ENCODE results near the gene ZFP2. TPM values are rescaled to one million over a fixed set of nuclear protein-coding genes. Genes with fewer than 3 reads are reported as not detected.
"Not testable (repeated sequence)": the region's sequence is repeated elsewhere in the genome, so short reads cannot be mapped to it uniquely, and the experiment has no call there.

ZFP2 gene
- total RNA-seq, 2 donors from 2014 or later: 0.89 to 1.0 TPM

DNA sequence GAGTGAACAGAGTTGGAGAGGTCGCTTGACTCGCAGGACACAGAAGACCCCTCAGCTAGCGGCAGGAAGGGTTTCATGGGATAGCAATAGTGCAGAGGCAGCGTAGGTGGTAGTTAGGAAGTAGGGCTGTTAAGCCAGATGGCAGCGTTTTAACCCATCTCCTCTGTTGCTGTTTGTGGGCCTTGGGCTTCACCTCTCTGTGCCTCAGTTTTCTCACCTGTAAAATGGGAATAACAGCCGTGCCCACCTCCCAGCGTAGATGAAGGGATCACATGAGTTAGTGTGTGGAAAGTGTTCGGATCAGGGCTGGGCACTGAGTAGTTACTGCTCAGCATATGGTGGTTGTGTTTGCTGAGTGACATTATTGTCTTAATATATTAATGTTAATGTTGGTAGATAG, 34.1 kb upstream of the ZFP2 start:
- intact Hi-C loops (cut with DNase I): loop anchor here (5.0 kb wide), 1 partner anchor 134 kb away; no protein-coding TSS in a partner anchor
- no peak overlapping the region for H3K4me3 ChIP-seq

DNA sequence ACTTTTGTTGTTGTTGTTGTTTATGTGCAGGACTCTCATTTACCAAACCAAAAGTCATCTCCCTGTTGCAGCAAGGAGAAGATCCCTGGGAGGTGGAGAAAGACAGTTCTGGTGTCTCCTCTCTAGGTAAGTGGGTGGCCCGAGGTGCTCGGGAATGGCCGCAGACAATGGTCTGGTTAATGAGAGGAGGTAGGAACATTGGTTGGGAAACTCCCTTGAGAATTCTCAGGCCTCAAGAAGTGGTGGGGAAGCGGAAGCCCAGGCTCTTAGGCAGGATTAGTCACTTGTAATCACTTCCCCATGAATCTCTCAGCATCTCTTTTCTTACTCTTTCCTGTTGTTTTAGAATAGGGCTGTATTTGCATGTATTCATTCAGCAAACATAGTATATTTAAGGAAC, 28.8 kb upstream of the ZFP2 start:
- no peaks in the 10 kb centered on the region for H3K4me1 ChIP-seq
- H3K4me3 ChIP-seq: no peak overlapping the region
- intact Hi-C loops (cut with DNase I): no loop called here
- H3K36me3 ChIP-seq: no peaks in the 10 kb centered on the region
- TF ChIP-seq, protein P1, sequence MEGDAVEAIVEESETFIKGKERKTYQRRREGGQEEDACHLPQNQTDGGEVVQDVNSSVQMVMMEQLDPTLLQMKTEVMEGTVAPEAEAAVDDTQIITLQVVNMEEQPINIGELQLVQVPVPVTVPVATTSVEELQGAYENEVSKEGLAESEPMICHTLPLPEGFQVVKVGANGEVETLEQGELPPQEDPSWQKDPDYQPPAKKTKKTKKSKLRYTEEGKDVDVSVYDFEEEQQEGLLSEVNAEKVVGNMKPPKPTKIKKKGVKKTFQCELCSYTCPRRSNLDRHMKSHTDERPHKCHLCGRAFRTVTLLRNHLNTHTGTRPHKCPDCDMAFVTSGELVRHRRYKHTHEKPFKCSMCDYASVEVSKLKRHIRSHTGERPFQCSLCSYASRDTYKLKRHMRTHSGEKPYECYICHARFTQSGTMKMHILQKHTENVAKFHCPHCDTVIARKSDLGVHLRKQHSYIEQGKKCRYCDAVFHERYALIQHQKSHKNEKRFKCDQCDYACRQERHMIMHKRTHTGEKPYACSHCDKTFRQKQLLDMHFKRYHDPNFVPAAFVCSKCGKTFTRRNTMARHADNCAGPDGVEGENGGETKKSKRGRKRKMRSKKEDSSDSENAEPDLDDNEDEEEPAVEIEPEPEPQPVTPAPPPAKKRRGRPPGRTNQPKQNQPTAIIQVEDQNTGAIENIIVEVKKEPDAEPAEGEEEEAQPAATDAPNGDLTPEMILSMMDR (IDR thresholded peaks at IDR 0.05): no peak
- no peak overlapping the region for H3K9ac ChIP-seq (ENCODE audit: low read depth in 2 of 2, low read length in 2 of 2)
- DNase-seq: no peak
- no peaks in the 10 kb centered on the region for H3K9me3 ChIP-seq
- H3K27ac ChIP-seq: no peak overlapping the region
- H3K27me3 ChIP-seq: no peaks in the 10 kb centered on the region

More for the DNA sequence above, 34.1 kb upstream of the ZFP2 start:
- no peaks in the 10 kb centered on the region for H3K36me3 ChIP-seq
- H3K4me1 ChIP-seq: no peaks in the 10 kb centered on the region
- no peaks in the 10 kb centered on the region for H3K9me3 ChIP-seq
- TF ChIP-seq, protein P1 (IDR thresholded peaks at IDR 0.05): no peak
- no peak for DNase-seq
- no peaks in the 10 kb centered on the region for H3K27me3 ChIP-seq
- H3K27ac ChIP-seq: no peak overlapping the region
- H3K9ac ChIP-seq (ENCODE audit: low read depth in 2 of 2, low read length in 2 of 2): no peak overlapping the region

DNA sequence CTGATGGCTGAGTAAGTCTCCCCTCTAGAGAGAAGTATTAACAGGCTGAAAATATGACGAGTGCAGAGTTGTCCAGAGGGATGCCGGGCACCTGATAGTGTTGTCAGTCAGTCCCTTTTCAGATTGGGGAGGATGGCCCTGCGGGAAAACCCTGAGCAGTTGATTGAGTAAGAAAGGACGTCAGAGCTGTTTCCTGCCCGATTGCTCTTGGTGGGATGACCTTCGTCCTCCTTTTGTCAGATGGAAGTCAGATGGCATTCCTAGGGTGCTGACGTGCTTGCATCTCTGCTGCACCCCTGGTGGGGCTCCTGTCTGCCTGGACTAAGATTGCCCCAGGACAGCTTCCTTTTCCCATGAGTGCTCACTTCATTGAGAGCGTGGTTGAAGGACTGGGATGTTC, 26.1 kb upstream of the ZFP2 start:
- intact Hi-C loops (cut with DNase I): no loop called here
- Histone ChIP-seq H3K27me3 (no peaks in the 10 kb centered on the region), H3K36me3 (no peaks in the 10 kb centered on the region)

DNA sequence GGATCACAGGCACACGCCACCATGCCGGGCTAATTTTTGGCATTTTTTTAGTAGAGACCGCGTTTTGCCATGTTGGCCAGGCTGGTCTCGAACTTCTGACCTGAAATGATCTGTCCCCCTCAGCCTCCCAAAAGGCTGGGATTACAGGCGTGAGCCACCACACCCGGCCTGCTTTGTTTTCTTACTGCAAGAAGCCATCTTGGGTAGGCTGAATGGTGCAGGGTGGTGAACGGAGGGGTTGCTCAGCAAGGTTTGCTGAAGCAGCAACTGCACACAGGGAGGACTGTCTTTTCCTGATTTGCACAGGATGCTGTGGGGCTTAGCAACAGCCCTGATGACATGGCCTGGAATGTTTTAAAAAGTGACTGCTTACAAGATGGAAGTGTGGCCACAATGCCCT, 25.3 kb upstream of the ZFP2 start:
- Histone ChIP-seq H3K27me3 (no peaks in the 10 kb centered on the region), H3K4me1 (no peaks in the 10 kb centered on the region), H3K36me3 (peaks cover 6% of the 10 kb centered on the region), H3K27ac (no peak overlapping the region), H3K9me3 (no peaks in the 10 kb centered on the region), H3K9ac (ENCODE audit: low read depth in 2 of 2, low read length in 2 of 2) (no peak overlapping the region), H3K4me3 (no peak overlapping the region)
- TF ChIP-seq, protein P1 (IDR thresholded peaks at IDR 0.05): no peak
- no peak for DNase-seq
- intact Hi-C loops (cut with DNase I): no loop called here

More for the DNA sequence above, 26.1 kb upstream of the ZFP2 start:
- TF ChIP-seq, protein P1 (IDR thresholded peaks at IDR 0.05): no peak
- Histone ChIP-seq H3K4me1 (no peaks in the 10 kb centered on the region), H3K9ac (ENCODE audit: low read depth in 2 of 2, low read length in 2 of 2) (no peak overlapping the region), H3K27ac (no peak overlapping the region), H3K4me3 (no peak overlapping the region), H3K9me3 (no peaks in the 10 kb centered on the region)
- DNase-seq: no peak

DNA sequence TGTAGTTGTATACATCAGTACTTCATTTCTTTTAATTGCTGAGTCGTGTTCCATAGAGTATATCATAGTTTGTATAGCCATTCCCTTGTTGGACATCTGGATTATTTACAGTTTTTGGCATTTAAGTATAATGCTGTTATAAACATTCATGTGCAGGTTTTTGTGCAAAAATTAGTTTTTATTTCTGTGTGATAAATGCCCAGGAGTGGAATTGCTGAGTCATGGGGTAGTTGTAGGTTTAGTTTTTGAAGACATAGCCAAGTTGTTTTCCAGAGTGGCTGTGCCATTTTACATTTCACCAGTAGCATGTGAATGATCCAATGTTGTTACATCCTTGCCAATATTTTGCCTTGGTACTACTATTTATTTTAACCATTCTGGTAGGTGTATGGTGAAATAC, 23.4 kb upstream of the ZFP2 start:
- Histone ChIP-seq H3K27me3 (no peaks in the 10 kb centered on the region), H3K36me3 (peaks cover 13% of the 10 kb centered on the region), H3K4me1 (no peaks in the 10 kb centered on the region), H3K27ac (no peak overlapping the region), H3K9me3 (no peaks in the 10 kb centered on the region), H3K4me3 (no peak overlapping the region), H3K9ac (ENCODE audit: low read depth in 2 of 2, low read length in 2 of 2) (no peak overlapping the region)
- TF ChIP-seq, protein P1 (IDR thresholded peaks at IDR 0.05): no peak
- intact Hi-C loops (cut with DNase I): no loop called here
- no peak for DNase-seq

DNA sequence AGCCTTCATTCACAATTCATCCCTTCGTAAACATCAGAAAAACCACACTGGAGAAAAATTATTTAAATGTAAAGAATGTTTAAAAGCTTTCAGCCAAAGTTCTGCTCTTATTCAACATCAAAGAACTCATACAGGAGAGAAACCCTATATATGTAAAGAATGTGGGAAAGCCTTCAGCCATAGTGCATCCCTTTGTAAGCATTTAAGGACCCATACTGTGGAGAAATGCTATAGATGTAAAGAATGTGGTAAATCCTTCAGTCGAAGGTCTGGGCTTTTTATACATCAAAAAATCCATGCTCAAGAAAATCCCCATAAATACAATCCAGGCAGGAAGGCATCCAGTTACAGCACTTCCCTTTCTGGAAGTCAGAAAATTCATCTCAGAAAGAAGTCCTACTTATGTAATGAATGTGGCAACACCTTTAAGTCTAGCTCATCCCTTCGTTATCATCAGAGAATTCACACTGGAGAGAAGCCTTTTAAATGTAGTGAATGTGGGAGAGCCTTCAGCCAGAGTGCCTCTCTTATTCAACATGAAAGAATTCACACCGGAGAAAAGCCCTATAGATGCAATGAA, 12.5 kb upstream of the ZFP2 start:
- H3K9ac ChIP-seq (ENCODE audit: low read depth in 2 of 2, low read length in 2 of 2); H3K27me3 ChIP-seq; H3K36me3 ChIP-seq; H3K9me3 ChIP-seq; DNase-seq; H3K27ac ChIP-seq; H3K4me1 ChIP-seq; intact Hi-C loops (cut with DNase I); H3K4me3 ChIP-seq: not testable (repeated sequence)

All from colonic mucosa (tissue), 4 donors.